OCI-LY3 (cell line): Measurements from ENCODE around the gene MAP3K19.

Experiments used
- H2AFZ ChIP-seq: fragments of 200-600, 300-600 bp; shearing (Covaris generic); 2 replicates; pipeline ENCODE4 v1.6.0; 2014; ENCODE audit warnings: antibody characterized with exemption, low read depth, low read length
- H3K27ac ChIP-seq: fragments of 200-600, 300-600 bp; sonication (generic); 2 replicates; pipeline ENCODE4 v1.5.1; 2014; ENCODE audit warnings: mild to moderate bottlenecking, low read length, moderate library complexity, mixed read lengths
- H3K27me3 ChIP-seq: fragments of 200-600, 300-600 bp; sonication (generic); 2 replicates; pipeline ENCODE4 v1.6.1; 2014; ENCODE audit warnings: low read depth, low read length, mixed read lengths
- H3K36me3 ChIP-seq: fragments of 200-600, 300-600 bp; sonication (generic); replicated peaks from 2 replicates; pipeline ENCODE3; 2014; ENCODE audit warnings: low read depth, low read length, mixed read lengths
- H3K4me1 ChIP-seq: fragments of 300-600, 200-600 bp; sonication (generic); 2 replicates; pipeline ENCODE4 v1.6.1; 2014; ENCODE audit warnings: low read length, mixed read lengths
- H3K4me2 ChIP-seq: fragments of 200-600, 300-600 bp; sonication (generic); 2 replicates; pipeline ENCODE4 v1.6.1; 2014; ENCODE audit warnings: low read length, mixed read lengths
- H3K4me3 ChIP-seq: fragments of 300-600, 200-600 bp; sonication (generic); 2 replicates; pipeline ENCODE4 v1.5.1; 2014; ENCODE audit warnings: antibody characterized with exemption, mild to moderate bottlenecking, low read length, moderate library complexity
- H3K79me2 ChIP-seq: fragments of 300-600, 200-600 bp; shearing (Covaris generic); 2 replicates; pipeline ENCODE4 v1.6.1; 2014; ENCODE audit warnings: mild to moderate bottlenecking, low read length, mixed read lengths
- H3K9ac ChIP-seq: fragments of 300-600, 200-600 bp; shearing (Covaris generic); 2 replicates; pipeline ENCODE4 v1.6.0; 2014; ENCODE audit warnings: mild to moderate bottlenecking, low read length, moderate library complexity
- H3K9me3 ChIP-seq: fragments of 200-600, 300-600 bp; shearing (Covaris generic); 2 replicates; pipeline ENCODE4 v1.6.1; 2014; ENCODE audit warnings: low read length, mixed read lengths; ENCODE audit not compliant: insufficient read depth
- H4K20me1 ChIP-seq: fragments of 200-600, 300-600 bp; sonication (generic); 2 replicates; pipeline ENCODE4 v1.6.1; 2016; ENCODE audit warnings: low read length, mixed read lengths; ENCODE audit not compliant: insufficient read depth
- CTCF ChIP-seq: fragments of 200-600, 300-600 bp; sonication (generic); IDR thresholded peaks from 2 replicates; pipeline ENCODE4 v1.5.1; 2014; ENCODE audit warnings: antibody characterized with exemption, low read length, low read depth
- EZH2phosphoT487 ChIP-seq: fragments of 200-600 bp; shearing (Covaris generic); IDR thresholded peaks from 2 replicates; pipeline ENCODE4 v1.6.1; 2018; ENCODE audit warnings: antibody characterized with exemption, mixed run types, low read depth

Gene MAP3K19

GRCh38 chr2:135011633-135012032 lies 35.6 kb downstream of the MAP3K19 start:
- no peaks in the 10 kb centered on the region for H3K9me3 ChIP-seq
- H3K27ac ChIP-seq, result no peak overlapping the region
- TF ChIP-seq CTCF (no peak), EZH2phosphoT487 (no peak)
- no peaks in the 10 kb centered on the region for H4K20me1 ChIP-seq
- H3K79me2 ChIP-seq, result no peaks in the 10 kb centered on the region
- H2AFZ ChIP-seq, result no peak overlapping the region
- H3K4me3 ChIP-seq, result no peak overlapping the region
- peaks cover 11% of the 10 kb centered on the region for H3K4me1 ChIP-seq
- no peak overlapping the region for H3K4me2 ChIP-seq
- no peaks in the 10 kb centered on the region for H3K36me3 ChIP-seq
- H3K27me3 ChIP-seq, result peaks cover 5% of the 10 kb centered on the region; the same call in 1 of the 2 replicates
- H3K9ac ChIP-seq, result no peak overlapping the region

- H3K4me1 ChIP-seq, result peaks cover 11% of the 10 kb centered on the region
- peak overlapping the region; percentile 42 for H3K4me3 ChIP-seq
- H2AFZ ChIP-seq, result peak overlapping the region; percentile 50
- H3K36me3 ChIP-seq, result no peaks in the 10 kb centered on the region
- peak overlapping the region; percentile 63 for H3K4me2 ChIP-seq
- H3K9ac ChIP-seq, result no peak overlapping the region
- H3K27ac ChIP-seq, result no peak overlapping the region
- H3K9me3 ChIP-seq, result no peaks in the 10 kb centered on the region
- no peaks in the 10 kb centered on the region for H4K20me1 ChIP-seq
- no peak for TF ChIP-seq EZH2phosphoT487
- TF ChIP-seq CTCF, result no peak
- H3K27me3 ChIP-seq, result peaks cover 14% of the 10 kb centered on the region; the same call in 1 of the 2 replicates
- no peaks in the 10 kb centered on the region for H3K79me2 ChIP-seq
Observed at GRCh38 chr2:135010200-135010942, 36.9 kb downstream of the MAP3K19 start.

- H2AFZ ChIP-seq, result no peak overlapping the region
- H3K4me2 ChIP-seq, result no peak overlapping the region
- H3K9ac ChIP-seq, result no peak overlapping the region
- H3K4me3 ChIP-seq, result no peak overlapping the region
- peaks cover 16% of the 10 kb centered on the region; the same call in 1 of the 2 replicates for H3K27me3 ChIP-seq
- TF ChIP-seq CTCF, result no peak
- TF ChIP-seq EZH2phosphoT487, result no peak
- H3K79me2 ChIP-seq, result no peaks in the 10 kb centered on the region
- H3K9me3 ChIP-seq, result no peaks in the 10 kb centered on the region
- H3K36me3 ChIP-seq, result no peaks in the 10 kb centered on the region
- peaks cover 15% of the 10 kb centered on the region for H3K4me1 ChIP-seq
- H3K27ac ChIP-seq, result no peak overlapping the region
- no peaks in the 10 kb centered on the region for H4K20me1 ChIP-seq
Observed at GRCh38 chr2:135009339-135009738, 37.9 kb downstream of the MAP3K19 start.

GRCh38 chr2:135005753-135006152 lies 41.5 kb downstream of the MAP3K19 start:
- TF ChIP-seq CTCF, result no peak
- no peak for TF ChIP-seq EZH2phosphoT487
- Histone ChIP-seq H3K27ac (no peak overlapping the region), H3K4me2 (no peak overlapping the region), H3K27me3 (peaks cover 16% of the 10 kb centered on the region; the same call in 1 of the 2 replicates), H3K4me1 (peaks cover 19% of the 10 kb centered on the region), H2AFZ (no peak overlapping the region), H3K36me3 (no peaks in the 10 kb centered on the region), H3K79me2 (no peaks in the 10 kb centered on the region), H3K4me3 (no peak overlapping the region), H3K9ac (no peak overlapping the region), H3K9me3 (no peaks in the 10 kb centered on the region), H4K20me1 (no peaks in the 10 kb centered on the region)
